GM10266 (cell line): Measurements from ENCODE around the gene MBD5.

Experiments used
- DNase-seq: peaks from one replicate; pipeline ENCODE4 v3.0.0; 2012; ENCODE audit errors: extremely low spot score
- CTCF ChIP-seq: IDR thresholded peaks from 2 replicates; pipeline ENCODE4 v1.5.1; 2012; ENCODE audit warnings: mild to moderate bottlenecking, low read depth; ENCODE audit not compliant: control insufficient read depth, insufficient read depth; ENCODE audit errors: missing control alignments

MBD5 gene

GRCh38 chr2:148531235-148531634 lies 510.3 kb downstream of the MBD5 start:
- no peak for DNase-seq
- no peak for TF ChIP-seq CTCF

- TF ChIP-seq CTCF, result no peak
- DNase-seq, result no peak
Measured at GRCh38 chr2:148531669-148532428, 511.0 kb downstream of the MBD5 start.

GRCh38 chr2:148533004-148533403 lies 512.1 kb downstream of the MBD5 start:
- TF ChIP-seq CTCF, result no peak
- DNase-seq, result no peak

GRCh38 chr2:148533685-148534084 lies 512.8 kb downstream of the MBD5 start:
- DNase-seq, result no peak

GRCh38 chr2:148534416-148535204 lies 513.7 kb downstream of the MBD5 start:
- no peak for TF ChIP-seq CTCF

More at GRCh38 chr2:148533685-148534084, 512.8 kb downstream of the MBD5 start:
- no peak for TF ChIP-seq CTCF

GRCh38 chr2:148538375-148538774 lies 517.5 kb downstream of the MBD5 start:
- no peak for TF ChIP-seq CTCF
- DNase-seq, result no peak

More at GRCh38 chr2:148534416-148535204, 513.7 kb downstream of the MBD5 start:
- no peak for DNase-seq

- no peak for TF ChIP-seq CTCF
Measured at GRCh38 chr2:148540022-148540421, 519.1 kb downstream of the MBD5 start.

More at GRCh38 chr2:148540022-148540421, 519.1 kb downstream of the MBD5 start:
- DNase-seq, result peak; percentile 35
